K562 (cell line): ENCODE data around the gene CCDC97. TPM values are rescaled to one million over a fixed set of nuclear protein-coding genes. Genes with fewer than 3 reads are reported as not detected.

Experiments used
- ATAC-seq: fragments of 200-7000 bp; cut with Tn5 transposase; 3 replicates; pipeline ENCODE4 v1.9.1; 2020; ENCODE audit warnings: moderate library complexity
- BruUV-seq: library from RNA; stranded (reverse); fragments of 400-500 nt; replicated peaks from 2 replicates; lab custom pipeline; 2021; lab: Mats Ljungman, UMichigan
- CTCF ChIA-PET: fragments of 300-600 bp; formaldehyde crosslinking; extraction: SDS; loops from one replicate; lab custom pipeline; 2021; ENCODE audit warnings: low intra/inter-chr PET ratio; lab: Yijun Ruan, JAX
- POLR2A ChIA-PET: fragments of 300-600, 350-650 bp; sonication (Branson Sonifier 250); formaldehyde crosslinking; extraction: SDS; loops from one replicate; lab custom pipeline; 2021; ENCODE audit warnings: antibody characterized with exemption, inconsistent platforms; lab: Yijun Ruan, JAX
- DNase-seq, 4 experiments: peaks; one replicate each; pipeline versions ENCODE4 v3.0.0 to v3.0.0-alpha.2; 2011 to 2018; ENCODE audit warnings: low spot score in 3 of 4, mixed read lengths in 3 of 4; ENCODE audit errors: extremely low read depth in 1 of 4
- FAIRE-seq: peaks from 2 replicates; lab custom pipeline; 2011; peaks lifted over from hg19 to GRCh38; lab: Jason Lieb, UNC
- H2AFZ ChIP-seq: 2 replicates; pipeline ENCODE4 v1.6.0; 2011; ENCODE audit warnings: low read depth, low read length, control low read depth, inconsistent platforms
- H3K27ac ChIP-seq: fragments of 200-600 bp; 3 replicates; pipeline ENCODE4 v1.8.0; 2011; ENCODE audit warnings: low read depth, mild to moderate bottlenecking, control low read depth, inconsistent platforms, low read length, moderate library complexity, mixed read lengths; ENCODE audit errors: extremely low read depth
- H3K27me3 ChIP-seq, 2 experiments: fragments of 300-600 bp in 1 of 2; 2 replicates in 1 of 2; 3 replicates in 1 of 2; pipeline versions ENCODE4 v1.6.0 to v1.8.0; 2011; ENCODE audit warnings: inconsistent platforms in 2 of 2, low read length in 2 of 2, mild to moderate bottlenecking in 1 of 2, mixed read lengths in 1 of 2, moderate library complexity in 1 of 2; ENCODE audit not compliant: control insufficient read depth in 2 of 2, insufficient read depth in 2 of 2
- H3K36me3 ChIP-seq: fragments of 300-600 bp; 3 replicates; pipeline ENCODE4 v1.8.0; 2011; ENCODE audit warnings: mild to moderate bottlenecking, low read length, inconsistent platforms; ENCODE audit not compliant: control insufficient read depth, insufficient read depth
- H3K4me1 ChIP-seq, 2 experiments: fragments of 200-600 bp in 1 of 2; replicated peaks in 1 of 2; 2 replicates in 1 of 2; 3 replicates in 1 of 2; pipeline versions ENCODE4 v1.5.1 to v1.8.0; 2011; ENCODE audit warnings: inconsistent platforms in 2 of 2, low read length in 2 of 2, mild to moderate bottlenecking in 1 of 2, mixed read lengths in 1 of 2, moderate library complexity in 1 of 2; ENCODE audit not compliant: control insufficient read depth in 2 of 2, insufficient read depth in 2 of 2
- H3K4me2 ChIP-seq: 2 replicates; pipeline ENCODE4 v1.6.1; 2011; ENCODE audit warnings: low read length, control low read depth, inconsistent platforms, mixed read lengths; ENCODE audit not compliant: insufficient read depth
- H3K4me3 ChIP-seq: fragments of 200-600 bp; sonication (generic), shearing (Covaris generic); 2 replicates; pipeline ENCODE4 v1.5.1; 2016; ENCODE audit warnings: control low read depth, inconsistent platforms
- H3K79me2 ChIP-seq: fragments of 200-600 bp; 3 replicates; pipeline ENCODE4 v1.8.0; 2011; ENCODE audit warnings: low read length, inconsistent platforms; ENCODE audit not compliant: control insufficient read depth, insufficient read depth
- H3K9ac ChIP-seq, 2 experiments: 2 replicates each; pipeline versions ENCODE4 v1.6.0 to v1.6.1; 2011; ENCODE audit warnings: low read depth in 2 of 2, low read length in 2 of 2, control low read depth in 1 of 2, inconsistent platforms in 1 of 2, mild to moderate bottlenecking in 1 of 2, mixed read lengths in 1 of 2; ENCODE audit not compliant: insufficient read depth in 1 of 2
- H3K9me1 ChIP-seq: one replicate; pipeline ENCODE4 v1.6.0; 2011; ENCODE audit warnings: inconsistent platforms, mild to moderate bottlenecking, low read length, moderate library complexity; ENCODE audit not compliant: control insufficient read depth, insufficient read depth
- H3K9me3 ChIP-seq: replicated peaks from 2 replicates; pipeline ENCODE4 v1.5.1; 2011; ENCODE audit warnings: low read depth, low read length, inconsistent platforms; ENCODE audit not compliant: control insufficient read depth, insufficient read depth
- H4K20me1 ChIP-seq: replicated peaks from 2 replicates; pipeline ENCODE4 v1.6.1; 2011; ENCODE audit warnings: low read length, inconsistent platforms, mixed read lengths; ENCODE audit not compliant: control insufficient read depth, insufficient read depth
- RBM25 ChIP-seq: fragments of 200-400 bp; formaldehyde crosslinking; IDR thresholded peaks from 2 replicates; pipeline ENCODE4 v1.6.1; 2018; ENCODE audit warnings: low read length, low read depth, moderate library complexity; ENCODE audit not compliant: severe bottlenecking
- YBX1 ChIP-seq: fragments of 450-650 bp; IDR thresholded peaks from 2 replicates; pipeline ENCODE4 v1.7.1; 2016; ENCODE audit warnings: mild to moderate bottlenecking
- WGBS: fragments of 100-300 bp; shearing (Covaris generic); methylation state at CpG from one replicate; pipeline ENCODE4 v1.1.6; 2016; ENCODE audit warnings: low coverage, mixed read lengths; ENCODE audit not compliant: insufficient coverage; ENCODE audit errors: missing lambda C conversion rate; 5-methylcytosine and 5-hydroxymethylcytosine counted together
- in situ Hi-C: fragments of 300-500 bp; cut with MboI; formaldehyde crosslinking; loops from 4 replicates; pipeline ENCODE4 v1.15.0; 2018; ENCODE audit warnings: inconsistent platforms, mixed read lengths
- intact Hi-C: fragments of 100-400 bp; cut with micrococcal nuclease; formaldehyde crosslinking; loops from 2 replicates; pipeline ENCODE4 v1.14.2; 2022
- polyA plus RNA-seq, 8 experiments: library from polyadenylated mRNA; depleted of rRNA in 4 of 8; stranded (reverse) in 5 of 8; unstranded in 3 of 8; fragments of >200 nt; fragmentation: Nextera tagmentation in 2 of 8; fragmentation: Illumina TruSeq in 1 of 8; extraction: Ambion mirVana in 2 of 8; extraction: Trizol in 1 of 8; gene quantifications; 2 replicates each; pipeline versions ENCODE4 v1.2.1 to v1.2.3, GENCODE V29; 2011 to 2014; ENCODE audit warnings: inconsistent platforms in 1 of 8, missing spikeins in 1 of 8
- total RNA-seq, 7 experiments: library from RNA; depleted of rRNA in 6 of 7; stranded (reverse); fragments of >200 nt in 6 of 7; fragmentation: Illumina TruSeq in 2 of 7; extraction: Trizol in 2 of 7; gene quantifications; 2 replicates each; pipeline versions ENCODE4 v1.2.1 to v1.2.3, GENCODE V29; 2011 to 2021; ENCODE audit warnings: low replicate concordance in 1 of 7

CCDC97 gene
- total and polyA plus RNA-seq, 9 of the 15 experiments (the other 6 are each of a cell fraction or from before 2014, with no cell fraction given) = 0.60 to 16.5 (median 7.0) TPM

DNA sequence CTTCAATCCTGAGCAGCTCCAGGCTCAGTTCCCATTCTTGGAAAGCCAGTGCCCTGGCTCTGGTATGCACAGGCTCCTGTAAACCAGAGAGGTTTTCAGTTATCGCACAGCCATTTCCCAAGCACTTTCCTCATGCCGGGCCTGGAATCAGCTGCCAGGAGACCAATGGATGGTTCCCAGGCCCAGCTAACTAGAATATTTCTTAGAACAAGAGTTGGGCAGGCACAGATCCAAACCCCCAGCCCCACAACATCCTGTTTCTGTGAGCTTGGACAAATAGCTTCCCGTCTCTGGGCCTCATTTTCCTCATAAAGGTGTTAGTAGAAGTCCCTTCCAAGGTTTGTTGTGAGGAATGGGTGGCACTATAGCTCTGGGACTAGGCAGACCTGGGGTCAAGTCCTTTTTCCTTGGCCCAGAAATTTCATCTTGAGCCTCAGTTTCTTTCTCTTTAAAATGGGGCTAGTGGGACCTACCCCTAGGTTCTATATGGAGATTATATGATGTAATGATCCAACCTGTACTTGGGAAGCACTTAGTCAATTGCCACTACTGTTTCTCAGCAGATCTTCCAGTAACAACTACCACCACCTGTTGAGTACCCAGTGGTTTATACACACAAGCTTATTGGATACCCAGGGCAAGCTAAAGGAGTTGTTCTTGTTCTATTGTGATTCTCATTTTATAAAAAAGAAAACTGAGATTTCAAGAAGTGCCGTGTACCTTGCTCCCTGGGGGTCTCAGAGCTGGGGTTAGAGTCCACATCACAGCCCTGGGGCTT is 5.1 kb upstream of the CCDC97 start:
- no peak for TF ChIP-seq YBX1
- peak; percentile 59 for TF ChIP-seq RBM25
- TF ChIP-seq, all 486 proteins: peak for 1
- Histone ChIP-seq H3K4me1 (peaks cover 11 to 12% of the 10 kb centered on the region in 2 experiments; a peak in 4 of 5 replicates), H2AFZ (no peak overlapping the region), H3K9ac (no peak overlapping the region), H3K79me2 (peaks cover 5% of the 10 kb centered on the region; the same call in 1 of the 3 replicates), H4K20me1 (peaks cover 7% of the 10 kb centered on the region; the same call in 1 of the 2 replicates), H3K36me3 (peaks cover 83% of the 10 kb centered on the region), H3K4me2 (no peak overlapping the region), H3K4me3 (no peak overlapping the region), H3K27ac (no peak overlapping the region), H3K9me1 (no peaks in the 10 kb centered on the region), H3K9me3 (no peaks in the 10 kb centered on the region), H3K27me3 (no peaks in the 10 kb centered on the region)
- CTCF ChIA-PET = no interaction called here
- DNase-seq (no peak), ATAC-seq (no peak), FAIRE-seq (no peak)
- in situ Hi-C loops = loop anchor here (25.0 kb wide), 1 partner anchor 257 kb away; no protein-coding TSS in a partner anchor
- 97% methylated on average over 4 of the region's 4 CpGs for WGBS
- POLR2A ChIA-PET = interaction anchor here (0.6 to 1.4 kb wide), 5 partner anchors 10 to 164 kb away, joined by 3 to 5 read pairs (median 4); partner anchors contain the start of gene HNRNPUL1
- intact Hi-C loops = loop anchor here (5.0 kb wide), 2 partner anchors 47 to 103 kb away; partner anchors contain the start of gene TGFB1
- no TSS peak for BruUV-seq
